ENCODE results near the gene KRT6A.
"Not testable (repeated sequence)": the region's sequence is repeated elsewhere in the genome, so short reads cannot be mapped to it uniquely, and the experiment has no call there.

Gene KRT6A

GRCh38 chr12:52494100-52494499, 1.0 kb upstream of the KRT6A start:
- no peak for ATAC-seq (ENCODE audit: insufficient read depth, low read depth)
- Histone ChIP-seq H3K4me1 (ENCODE audit: insufficient read depth, low read length) (no peaks in the 10 kb centered on the region), H3K9ac (ENCODE audit: low read depth, low read length) (no peak overlapping the region), H2AFZ (ENCODE audit: low read depth, low read length) (no peak overlapping the region), H3K79me2 (ENCODE audit: insufficient read depth, low read length) (no peaks in the 10 kb centered on the region), H3K4me3 (ENCODE audit: low read depth in 1 of 2, low read length in 2 of 2) (no peak overlapping the region), H3K9me3 (ENCODE audit: insufficient read depth, low read length, severe bottlenecking) (no peaks in the 10 kb centered on the region), H3K27me3 (ENCODE audit: insufficient read depth, low read length, poor library complexity) (peaks cover 23% of the 10 kb centered on the region), H3K27ac (ENCODE audit: low read length) (no peak overlapping the region), H4K20me1 (ENCODE audit: insufficient read depth, low read length) (no peaks in the 10 kb centered on the region), H3K4me2 (ENCODE audit: insufficient read depth, low read length) (no peak overlapping the region), H3K36me3 (ENCODE audit: insufficient read depth, low read length) (no peaks in the 10 kb centered on the region)
- DNase-seq: no peak
- no peak for TF ChIP-seq CTCF (IDR thresholded peaks at IDR 0.05; ENCODE audit: borderline replicate concordance, extremely low read depth, low read length, poor library complexity, severe bottlenecking)
- no peak for TF ChIP-seq EZH2 (IDR thresholded peaks at IDR 0.05; ENCODE audit: borderline replicate concordance, low read depth, low read length, severe bottlenecking)

GRCh38 chr12:52492405-52492804, 652 bp downstream of the KRT6A start:
- ATAC-seq (ENCODE audit: insufficient read depth, low read depth); H3K79me2 ChIP-seq (ENCODE audit: insufficient read depth, low read length); H3K4me1 ChIP-seq (ENCODE audit: insufficient read depth, low read length); H2AFZ ChIP-seq (ENCODE audit: low read depth, low read length); H3K4me2 ChIP-seq (ENCODE audit: insufficient read depth, low read length); H3K36me3 ChIP-seq (ENCODE audit: insufficient read depth, low read length); H3K4me3 ChIP-seq (ENCODE audit: low read depth in 1 of 2, low read length in 2 of 2); H3K9ac ChIP-seq (ENCODE audit: low read depth, low read length); H3K27ac ChIP-seq (ENCODE audit: low read length); H4K20me1 ChIP-seq (ENCODE audit: insufficient read depth, low read length); H3K9me3 ChIP-seq (ENCODE audit: insufficient read depth, low read length, severe bottlenecking); DNase-seq: not testable (repeated sequence)
- peaks cover 23% of the 10 kb centered on the region for H3K27me3 ChIP-seq (ENCODE audit: insufficient read depth, low read length, poor library complexity)

- not testable (repeated sequence) for H3K4me1 ChIP-seq (ENCODE audit: insufficient read depth, low read length); H2AFZ ChIP-seq (ENCODE audit: low read depth, low read length); H3K79me2 ChIP-seq (ENCODE audit: insufficient read depth, low read length); ATAC-seq (ENCODE audit: insufficient read depth, low read depth); H4K20me1 ChIP-seq (ENCODE audit: insufficient read depth, low read length); H3K4me2 ChIP-seq (ENCODE audit: insufficient read depth, low read length); H3K36me3 ChIP-seq (ENCODE audit: insufficient read depth, low read length); H3K4me3 ChIP-seq (ENCODE audit: low read depth in 1 of 2, low read length in 2 of 2); H3K9ac ChIP-seq (ENCODE audit: low read depth, low read length); H3K27ac ChIP-seq (ENCODE audit: low read length); DNase-seq; H3K9me3 ChIP-seq (ENCODE audit: insufficient read depth, low read length, severe bottlenecking)
- H3K27me3 ChIP-seq (ENCODE audit: insufficient read depth, low read length, poor library complexity): peaks cover 17% of the 10 kb centered on the region
Measured at GRCh38 chr12:52491495-52491894, 1.6 kb downstream of the KRT6A start.

GRCh38 chr12:52488736-52489135, 4.3 kb downstream of the KRT6A start:
- Histone ChIP-seq H2AFZ (ENCODE audit: low read depth, low read length) (no peak overlapping the region), H3K9ac (ENCODE audit: low read depth, low read length) (no peak overlapping the region), H3K4me2 (ENCODE audit: insufficient read depth, low read length) (no peak overlapping the region), H3K27ac (ENCODE audit: low read length) (no peak overlapping the region), H3K79me2 (ENCODE audit: insufficient read depth, low read length) (no peaks in the 10 kb centered on the region), H3K27me3 (ENCODE audit: insufficient read depth, low read length, poor library complexity) (peaks cover 6% of the 10 kb centered on the region), H3K9me3 (ENCODE audit: insufficient read depth, low read length, severe bottlenecking) (no peaks in the 10 kb centered on the region), H3K4me3 (ENCODE audit: low read depth in 1 of 2, low read length in 2 of 2) (no peak overlapping the region), H3K4me1 (ENCODE audit: insufficient read depth, low read length) (no peaks in the 10 kb centered on the region), H3K36me3 (ENCODE audit: insufficient read depth, low read length) (no peaks in the 10 kb centered on the region), H4K20me1 (ENCODE audit: insufficient read depth, low read length) (no peaks in the 10 kb centered on the region)
- DNase-seq (no peak), ATAC-seq (ENCODE audit: insufficient read depth, low read depth) (no peak)
- no peak for TF ChIP-seq CTCF (IDR thresholded peaks at IDR 0.05; ENCODE audit: borderline replicate concordance, extremely low read depth, low read length, poor library complexity, severe bottlenecking)
- TF ChIP-seq EZH2 (IDR thresholded peaks at IDR 0.05; ENCODE audit: borderline replicate concordance, low read depth, low read length, severe bottlenecking): no peak

- not testable (repeated sequence) for DNase-seq; H4K20me1 ChIP-seq (ENCODE audit: insufficient read depth, low read length); H3K36me3 ChIP-seq (ENCODE audit: insufficient read depth, low read length); H3K27ac ChIP-seq (ENCODE audit: low read length); H3K9me3 ChIP-seq (ENCODE audit: insufficient read depth, low read length, severe bottlenecking); H3K4me3 ChIP-seq (ENCODE audit: low read depth in 1 of 2, low read length in 2 of 2); H3K4me1 ChIP-seq (ENCODE audit: insufficient read depth, low read length); H3K79me2 ChIP-seq (ENCODE audit: insufficient read depth, low read length); H3K4me2 ChIP-seq (ENCODE audit: insufficient read depth, low read length); H3K27me3 ChIP-seq (ENCODE audit: insufficient read depth, low read length, poor library complexity); H2AFZ ChIP-seq (ENCODE audit: low read depth, low read length); H3K9ac ChIP-seq (ENCODE audit: low read depth, low read length); ATAC-seq (ENCODE audit: insufficient read depth, low read depth)
Measured at GRCh38 chr12:52487744-52488443, 5.2 kb downstream of the KRT6A start.

All from DND-41 (cell line).